Measurements from ENCODE around the gene KISS1.

GRCh38 chr1:204150702-204151551 is 45.4 kb downstream of the KISS1 start:
- TF ChIP-seq CTCF (IDR thresholded peaks at IDR 0.05; ENCODE audit: low read length) (no peak), EZH2phosphoT487 (IDR thresholded peaks at IDR 0.05; ENCODE audit: low read length) (no peak), EZH2 (optimal IDR thresholded peaks at IDR 0.05; ENCODE audit: low read depth, low read length) (no peak)

All from MM.1S (cell line).